ENCODE results near the gene STEEP1.
"Not testable (repeated sequence)": the region's sequence is repeated elsewhere in the genome, so short reads cannot be mapped to it uniquely, and the experiment has no call there.

The STEEP1 gene

DNA sequence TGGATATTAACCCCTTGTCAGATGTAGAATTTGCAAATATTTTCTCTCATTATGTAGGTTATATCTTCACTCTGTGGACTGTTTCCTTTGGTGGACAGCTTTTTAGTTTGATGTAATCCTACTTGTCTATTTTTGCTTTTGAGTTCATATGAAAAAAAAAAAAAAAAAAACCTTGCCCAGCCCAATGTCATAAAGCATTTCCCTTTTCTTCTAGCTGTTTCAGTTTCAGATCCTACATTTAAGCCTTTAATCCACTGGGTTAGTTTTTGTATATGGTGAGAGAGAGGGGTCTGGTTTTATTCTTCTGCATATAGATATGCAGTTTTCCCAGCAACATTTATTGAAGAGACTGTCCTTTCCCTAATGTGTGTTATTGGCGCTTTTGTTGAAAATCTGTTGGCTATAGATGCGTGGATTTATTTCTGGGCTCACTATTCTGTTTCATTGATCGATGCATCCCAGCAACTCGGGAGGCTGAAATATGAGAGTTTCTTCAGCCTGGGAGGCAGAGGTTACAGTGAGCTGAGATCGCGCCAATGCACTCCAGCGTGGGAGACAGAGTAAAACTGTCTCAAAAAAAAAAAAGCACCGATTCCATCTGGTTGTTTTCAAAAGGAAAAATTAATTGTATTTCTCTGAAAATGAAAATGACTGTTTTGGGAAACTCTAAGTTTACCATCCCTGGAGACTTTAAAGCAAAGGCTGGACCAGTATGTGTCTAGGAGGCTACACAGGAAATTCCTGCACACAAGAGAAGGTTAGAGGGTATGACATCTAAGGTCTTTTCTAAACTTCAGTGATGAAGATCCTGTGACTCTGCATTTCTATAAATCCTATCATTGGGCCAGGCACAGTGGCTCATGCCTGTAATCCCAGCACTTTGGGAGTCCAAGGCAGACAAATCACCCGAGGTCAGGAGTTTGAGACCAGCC is 35.6 kb downstream of the STEEP1 start:
- peak; percentile 41 for DNase-seq

GRCh38 chrX:119523664-119524184 is 41.5 kb downstream of the STEEP1 start:
- no peak for DNase-seq

GRCh38 chrX:119521246-119521645 is 44.0 kb downstream of the STEEP1 start:
- DNase-seq = no peak

DNA sequence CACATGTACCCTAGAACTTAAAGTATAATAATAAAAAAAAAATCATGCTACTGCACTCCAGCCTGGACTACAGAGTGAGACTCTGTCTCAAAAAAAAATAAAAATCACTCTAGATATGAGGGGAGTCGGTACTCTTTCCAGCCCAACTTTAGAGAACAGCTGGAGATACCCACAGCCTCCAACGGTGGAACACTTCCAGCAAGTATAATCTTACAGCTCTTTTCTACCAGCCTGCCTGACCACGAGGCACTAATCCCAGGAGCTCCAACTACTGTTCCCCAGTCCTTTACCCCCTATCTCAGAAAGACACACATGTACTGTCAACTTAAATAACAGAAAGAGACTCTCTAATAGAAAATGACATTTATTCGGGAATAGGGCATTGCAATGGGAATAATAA is 46.8 kb downstream of the STEEP1 start:
- no peak for DNase-seq

DNA sequence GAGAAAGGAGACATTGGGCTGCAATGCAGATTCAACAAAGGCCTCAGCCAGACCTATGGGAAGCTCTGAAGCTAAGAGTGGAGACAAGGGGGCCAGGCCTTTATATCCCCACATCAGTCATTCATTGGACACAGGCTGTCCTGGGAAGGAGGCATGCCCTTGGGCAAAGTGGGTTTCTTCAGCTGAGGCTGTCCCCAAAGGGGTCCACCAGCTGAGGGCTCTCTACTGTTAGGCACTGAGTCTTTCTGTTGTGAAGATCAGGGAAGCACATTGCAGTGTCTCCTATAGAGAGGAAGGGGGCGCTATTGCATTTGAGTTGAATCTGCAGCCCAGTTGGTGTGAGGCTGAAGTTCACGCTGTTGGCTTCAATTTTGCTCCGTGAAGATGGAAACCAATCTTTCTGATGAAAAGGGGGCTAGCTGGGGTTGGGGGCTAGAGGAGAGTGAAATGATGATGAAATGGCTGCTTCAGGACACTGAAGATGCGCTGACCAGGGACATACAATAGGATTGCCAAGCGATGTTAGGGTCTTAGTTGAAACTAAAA is 49.0 kb downstream of the STEEP1 start:
- DNase-seq = peak; percentile 45

DNA sequence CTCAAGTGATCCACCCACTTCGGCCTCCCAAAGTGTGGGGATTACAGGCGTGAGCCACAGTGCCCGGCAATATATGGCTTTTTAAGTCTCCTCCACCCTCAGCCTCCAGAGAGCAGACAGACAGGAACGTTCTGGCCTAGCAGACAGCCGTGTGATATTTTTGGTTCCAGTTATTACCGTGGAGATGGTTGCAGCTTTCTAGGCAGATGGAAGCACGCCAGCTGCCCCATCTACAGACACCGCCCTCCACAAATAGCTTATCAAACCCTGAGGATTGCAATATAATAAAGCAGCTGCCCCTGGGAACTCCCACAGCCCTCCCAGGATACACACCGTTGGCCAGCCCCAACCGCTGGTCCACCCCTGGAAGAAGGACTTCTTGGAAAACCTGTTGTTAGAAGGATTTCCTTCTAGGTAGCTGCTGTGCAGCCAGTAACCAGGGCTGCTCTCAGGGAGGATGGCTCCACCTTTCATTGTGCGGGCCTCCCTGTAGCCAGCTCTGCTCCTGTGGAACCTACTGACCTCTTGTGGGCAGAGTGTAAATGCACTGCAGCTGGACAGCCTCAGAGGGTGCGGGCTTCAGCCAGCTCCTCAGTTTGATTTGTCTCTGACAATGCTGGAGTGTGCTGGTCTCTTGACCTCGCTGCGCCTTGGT is 52.9 kb downstream of the STEEP1 start:
- DNase-seq = no peak

DNA sequence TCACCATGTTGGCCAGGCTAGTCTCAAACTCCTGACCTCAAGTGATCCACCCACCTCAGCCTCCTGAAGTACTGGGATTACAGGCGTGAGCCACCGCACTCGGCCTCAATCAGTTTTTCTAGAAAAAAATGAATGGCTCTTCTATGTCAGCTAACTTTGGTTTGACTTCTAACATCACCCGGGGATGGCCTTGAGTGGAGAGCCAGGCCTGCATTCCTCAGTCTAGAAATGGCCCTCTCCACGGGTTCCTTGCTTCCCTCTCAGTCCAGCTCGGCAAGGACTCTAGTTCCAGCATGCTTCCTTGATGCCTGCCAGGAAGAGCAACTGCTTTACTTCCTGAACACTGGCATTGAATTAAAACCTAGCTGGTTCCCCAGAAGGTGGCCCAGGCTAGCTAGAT is 58.0 kb downstream of the STEEP1 start:
- DNase-seq = no peak

DNA sequence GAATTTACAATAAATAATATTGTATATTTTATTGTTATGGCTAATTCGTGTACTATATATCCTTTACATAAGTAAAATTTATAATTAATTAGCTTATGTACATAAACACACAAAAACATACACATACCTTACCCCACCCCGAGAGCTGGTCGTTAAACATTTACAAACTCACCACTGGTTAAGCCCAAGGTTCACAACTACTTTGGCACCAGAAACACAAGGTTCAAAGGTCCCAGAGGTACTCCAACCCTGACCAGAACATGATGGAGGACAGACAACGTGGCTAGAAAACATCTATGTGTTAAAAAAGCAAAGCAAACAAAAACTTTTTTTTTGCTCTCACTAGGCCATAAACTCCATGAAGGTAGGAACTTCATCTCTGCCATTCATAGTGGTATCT is 59.3 kb downstream of the STEEP1 start:
- no peak for DNase-seq

DNA sequence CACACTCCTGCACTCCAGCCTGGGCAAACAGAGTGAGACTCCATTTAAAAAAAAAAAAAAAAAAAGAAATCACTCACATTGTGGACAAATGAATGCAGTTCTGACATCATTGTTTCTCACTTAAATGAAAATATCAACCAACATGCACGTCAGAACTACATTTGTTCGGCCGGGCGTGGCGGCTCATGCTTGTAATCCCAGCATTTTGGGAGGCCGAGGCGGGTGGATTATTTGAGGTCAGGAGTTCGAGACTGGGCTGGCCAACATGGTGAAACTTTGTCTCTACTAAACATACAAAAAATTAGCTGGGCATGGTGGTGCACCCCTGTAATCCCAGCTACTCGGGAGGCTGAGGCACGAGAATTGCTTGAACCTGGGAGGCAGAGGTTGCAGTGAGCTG is 60.1 kb downstream of the STEEP1 start:
- DNase-seq = not testable (repeated sequence)

- no peak for DNase-seq
These were observed 61.7 kb downstream of the STEEP1 start for GRCh38 chrX:119503484-119503861.

- no peak for DNase-seq
These were observed 62.3 kb downstream of the STEEP1 start for GRCh38 chrX:119502727-119503483.

GRCh38 chrX:119501511-119502148 is 63.6 kb downstream of the STEEP1 start:
- DNase-seq = no peak

GRCh38 chrX:119500061-119500800 is 65.0 kb downstream of the STEEP1 start:
- no peak for DNase-seq

DNA sequence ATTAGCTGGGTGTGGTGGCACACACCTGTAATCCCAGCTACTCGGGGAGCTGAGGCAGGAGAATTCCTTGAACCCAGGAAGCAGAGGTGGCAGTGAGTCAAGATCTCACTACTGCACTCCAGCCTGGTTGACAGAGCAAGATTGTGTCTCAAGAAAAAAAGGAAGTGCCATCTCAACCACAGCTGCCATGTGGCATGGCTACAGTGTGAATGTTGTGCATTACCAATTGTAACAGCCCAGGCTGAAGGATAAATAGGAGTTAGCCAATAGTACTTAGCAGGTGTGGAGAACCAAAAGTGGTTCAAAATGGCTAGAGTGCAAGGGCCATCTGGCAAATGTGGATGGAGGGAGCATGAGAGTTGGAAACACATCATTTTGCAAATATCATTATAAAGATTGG is 68.0 kb downstream of the STEEP1 start:
- DNase-seq = peak; percentile 26

- no peak for DNase-seq
These were observed 69.2 kb downstream of the STEEP1 start for GRCh38 chrX:119495734-119496726.

DNA sequence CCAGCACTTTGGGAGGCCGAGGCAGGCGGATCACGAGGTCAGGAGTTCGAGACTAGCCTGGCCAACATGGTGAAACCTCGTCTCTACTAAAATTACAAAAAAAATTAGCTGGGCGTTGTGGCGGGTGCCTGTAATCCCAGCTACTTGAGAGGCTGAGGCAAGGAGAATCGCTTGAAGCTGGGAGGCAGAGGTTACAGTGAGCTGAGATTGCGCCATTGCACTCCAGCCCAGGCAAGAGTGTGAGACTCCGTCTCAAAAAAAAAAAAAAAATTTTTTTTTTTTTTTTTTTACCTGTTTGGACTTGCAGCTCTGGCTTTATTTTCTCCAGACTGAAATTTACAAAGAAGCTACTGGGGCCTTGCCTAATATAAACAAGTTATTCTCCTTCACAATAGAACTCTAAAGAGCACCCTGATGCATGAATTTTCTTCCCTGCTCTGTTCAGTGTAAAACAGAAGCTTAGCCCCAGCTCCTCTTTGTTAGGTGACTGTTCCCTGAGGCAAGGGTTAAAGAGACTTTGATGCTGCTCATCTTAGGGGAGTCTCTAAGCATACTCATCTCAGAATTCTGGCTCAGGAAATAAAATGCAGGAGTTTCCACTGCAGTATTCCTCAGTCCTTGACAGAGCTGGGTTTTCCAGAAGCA is 71.2 kb downstream of the STEEP1 start:
- not testable (repeated sequence) for DNase-seq

DNA sequence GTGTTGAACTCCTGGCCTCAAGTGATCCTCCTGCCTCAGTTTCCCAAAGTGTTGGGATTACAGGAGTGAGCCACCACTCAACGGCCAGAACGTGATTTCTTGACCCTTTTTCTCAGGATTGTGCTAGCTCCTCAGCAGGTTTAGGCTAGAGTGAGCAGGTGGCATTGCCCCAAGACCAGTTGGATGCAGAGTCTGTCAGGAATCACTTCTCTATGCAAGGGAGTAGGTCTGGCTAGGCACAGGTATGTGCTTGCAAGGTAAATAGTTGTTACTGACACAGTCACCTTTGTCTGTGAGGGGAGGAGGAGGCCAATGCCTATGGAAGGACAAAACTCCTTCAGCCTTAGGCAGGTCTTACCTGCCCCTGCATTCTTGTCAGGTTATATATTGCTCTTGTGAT is 72.7 kb downstream of the STEEP1 start:
- DNase-seq = no peak

DNA sequence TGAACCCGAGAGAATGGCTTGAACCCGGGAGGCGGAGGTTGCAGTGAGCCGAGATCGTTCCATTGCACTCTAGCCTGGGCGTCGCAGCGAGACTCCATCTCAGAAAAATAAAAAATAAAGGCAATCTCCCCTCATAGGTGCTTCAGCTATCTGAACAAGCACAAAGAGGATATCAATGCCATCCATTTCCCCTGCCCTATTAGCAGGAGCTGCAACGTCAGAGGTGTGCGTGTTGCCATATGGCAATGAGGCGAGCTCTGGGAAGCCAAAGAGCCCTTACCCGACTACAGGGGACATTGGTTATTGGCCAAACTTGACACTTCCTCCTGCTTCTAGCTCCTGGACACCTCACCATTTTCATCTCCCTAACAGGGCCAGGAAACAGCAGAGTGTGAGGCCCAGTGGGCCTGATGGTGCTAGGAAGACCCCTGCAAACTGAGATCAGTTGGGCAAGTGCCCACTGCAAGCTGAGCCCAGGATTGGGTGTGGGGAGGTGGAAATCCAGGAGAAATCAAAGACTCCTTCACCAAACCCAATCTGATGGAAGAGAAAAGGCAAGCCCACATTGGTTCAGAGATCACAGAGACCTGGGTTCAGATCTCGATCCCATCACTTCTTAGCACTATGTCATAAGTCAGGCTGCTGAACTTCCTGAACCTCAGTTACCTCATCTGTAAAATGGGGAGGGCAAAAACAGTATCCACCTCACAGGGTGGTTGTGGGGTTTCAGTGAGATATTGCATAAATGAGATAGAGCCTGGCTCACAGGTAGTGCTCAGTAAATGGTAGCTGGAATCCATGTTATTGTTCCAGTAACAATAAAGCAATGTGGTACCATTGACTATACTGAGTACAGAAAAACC is 75.8 kb downstream of the STEEP1 start:
- no peak for DNase-seq

- DNase-seq = no peak
These were observed 76.5 kb downstream of the STEEP1 start for GRCh38 chrX:119488749-119489148.
